ENCODE measurements around the gene FAM120A. TPM values are rescaled to one million over a fixed set of nuclear protein-coding genes. Genes with fewer than 3 reads are reported as not detected.

Gene FAM120A
- total RNA-seq, 1 experiment from 2014 or later: 162 TPM

DNA sequence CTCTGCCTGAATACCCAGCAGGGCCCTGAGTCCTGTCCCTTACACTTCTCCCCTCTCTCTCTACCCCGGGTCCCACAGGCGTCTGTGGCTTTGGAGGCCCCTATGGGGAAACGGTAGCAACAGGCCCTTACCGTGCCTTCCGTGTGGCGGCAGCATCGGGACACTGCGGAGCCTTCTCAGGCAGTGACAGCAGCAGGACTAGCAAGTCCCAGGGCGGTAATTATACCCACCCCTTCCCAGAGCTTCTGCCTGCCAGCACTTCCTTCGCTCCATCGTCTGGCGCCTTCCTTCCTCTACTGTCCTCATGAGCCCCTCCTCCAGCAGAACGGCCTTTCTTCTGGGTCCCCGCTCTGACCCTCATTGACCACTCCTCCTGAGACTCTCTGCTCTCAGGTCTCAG is 107.0 kb downstream of the FAM120A start:
- Mint-ChIP-seq H3K27me3 (ENCODE audit: insufficient read depth, unreplicated experiment) (no peaks in the 10 kb centered on the region), H3K36me3 (ENCODE audit: insufficient read depth, unreplicated experiment) (peaks cover 88% of the 10 kb centered on the region), H3K4me3 (ENCODE audit: unreplicated experiment) (no peak overlapping the region), H3K4me1 (ENCODE audit: insufficient read depth, unreplicated experiment) (no peaks in the 10 kb centered on the region), H3K9me3 (ENCODE audit: unreplicated experiment) (no peaks in the 10 kb centered on the region), H3K27ac (ENCODE audit: low read depth, unreplicated experiment) (no peak overlapping the region)
- CTCF ChIA-PET: interaction anchor here (0.6 kb wide), 1 partner anchor 263 kb away, joined by 3 read pairs; no protein-coding TSS in a partner anchor
- POLR2A ChIA-PET: no interaction called here
- TF ChIP-seq, protein P1, sequence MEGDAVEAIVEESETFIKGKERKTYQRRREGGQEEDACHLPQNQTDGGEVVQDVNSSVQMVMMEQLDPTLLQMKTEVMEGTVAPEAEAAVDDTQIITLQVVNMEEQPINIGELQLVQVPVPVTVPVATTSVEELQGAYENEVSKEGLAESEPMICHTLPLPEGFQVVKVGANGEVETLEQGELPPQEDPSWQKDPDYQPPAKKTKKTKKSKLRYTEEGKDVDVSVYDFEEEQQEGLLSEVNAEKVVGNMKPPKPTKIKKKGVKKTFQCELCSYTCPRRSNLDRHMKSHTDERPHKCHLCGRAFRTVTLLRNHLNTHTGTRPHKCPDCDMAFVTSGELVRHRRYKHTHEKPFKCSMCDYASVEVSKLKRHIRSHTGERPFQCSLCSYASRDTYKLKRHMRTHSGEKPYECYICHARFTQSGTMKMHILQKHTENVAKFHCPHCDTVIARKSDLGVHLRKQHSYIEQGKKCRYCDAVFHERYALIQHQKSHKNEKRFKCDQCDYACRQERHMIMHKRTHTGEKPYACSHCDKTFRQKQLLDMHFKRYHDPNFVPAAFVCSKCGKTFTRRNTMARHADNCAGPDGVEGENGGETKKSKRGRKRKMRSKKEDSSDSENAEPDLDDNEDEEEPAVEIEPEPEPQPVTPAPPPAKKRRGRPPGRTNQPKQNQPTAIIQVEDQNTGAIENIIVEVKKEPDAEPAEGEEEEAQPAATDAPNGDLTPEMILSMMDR (IDR thresholded peaks at IDR 0.05; ENCODE audit: unreplicated experiment): no peak
- DNase-seq (ENCODE audit: unreplicated experiment): no peak
- intact Hi-C loops (cut with micrococcal nuclease): no loop called here
- BruUV-seq (replicated peaks): no TSS peak

DNA sequence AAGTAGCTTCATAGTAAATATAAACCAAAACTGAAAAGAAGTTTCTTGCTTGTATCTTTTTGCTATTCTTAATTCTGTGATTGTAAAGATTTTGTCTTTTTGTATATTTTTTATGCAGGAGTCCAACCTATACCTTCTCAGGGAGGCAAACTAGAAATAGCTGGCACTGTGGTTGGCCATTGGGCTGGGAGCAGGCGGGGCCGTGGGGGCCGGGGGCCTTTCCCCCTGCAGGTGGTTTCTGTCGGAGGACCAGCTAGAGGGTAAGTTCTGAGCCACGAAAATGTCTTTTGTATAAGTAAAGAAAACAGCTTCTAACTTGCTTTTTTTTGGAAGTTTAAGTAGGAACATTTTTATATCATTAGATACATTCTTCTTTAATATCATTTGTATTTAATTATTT is 109.5 kb downstream of the FAM120A start:
- no peak overlapping the region for H3K4me3 Mint-ChIP-seq (ENCODE audit: unreplicated experiment)
- H3K4me1 Mint-ChIP-seq (ENCODE audit: insufficient read depth, unreplicated experiment): no peaks in the 10 kb centered on the region
- H3K9me3 Mint-ChIP-seq (ENCODE audit: unreplicated experiment): no peaks in the 10 kb centered on the region
- intact Hi-C loops (cut with micrococcal nuclease): no loop called here
- TF ChIP-seq, protein P1 (IDR thresholded peaks at IDR 0.05; ENCODE audit: unreplicated experiment): no peak
- no peak for DNase-seq (ENCODE audit: unreplicated experiment)
- H3K27ac Mint-ChIP-seq (ENCODE audit: low read depth, unreplicated experiment): no peak overlapping the region
- CTCF ChIA-PET: interaction anchor here (1.0 kb wide), 1 partner anchor 198 kb away, joined by 4 read pairs; no protein-coding TSS in a partner anchor
- no peaks in the 10 kb centered on the region for H3K27me3 Mint-ChIP-seq (ENCODE audit: insufficient read depth, unreplicated experiment)
- POLR2A ChIA-PET: interaction anchor here (1.1 kb wide), 1 partner anchor 25 kb away, joined by 4 read pairs; no protein-coding TSS in a partner anchor
- no TSS peak for BruUV-seq (replicated peaks)
- H3K36me3 Mint-ChIP-seq (ENCODE audit: insufficient read depth, unreplicated experiment): peaks cover 93% of the 10 kb centered on the region

DNA sequence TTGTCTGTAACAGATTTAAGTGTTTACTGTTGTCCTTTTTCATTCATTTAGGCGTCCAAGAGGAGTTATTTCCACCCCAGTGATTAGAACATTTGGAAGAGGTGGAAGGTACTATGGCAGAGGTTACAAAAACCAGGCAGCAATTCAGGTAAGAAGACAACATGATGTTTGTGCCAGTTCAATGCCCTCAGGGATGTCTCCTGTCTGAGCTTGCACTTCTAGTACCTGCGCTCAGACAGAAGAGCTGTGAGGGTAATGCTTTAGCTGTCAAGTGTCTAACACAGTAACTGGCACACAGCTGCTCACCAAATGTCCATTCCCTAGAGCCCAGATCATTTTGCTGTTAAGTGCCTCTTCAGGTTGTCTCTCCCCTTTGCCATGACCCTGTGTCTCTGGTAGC is 110.7 kb downstream of the FAM120A start:
- no peak overlapping the region for H3K27ac Mint-ChIP-seq (ENCODE audit: low read depth, unreplicated experiment)
- TF ChIP-seq, protein P1 (IDR thresholded peaks at IDR 0.05; ENCODE audit: unreplicated experiment): no peak
- CTCF ChIA-PET: interaction anchor here (0.6 to 1.4 kb wide), 5 partner anchors 8 to 404 kb away, joined by 3 to 5 read pairs (median 3); no protein-coding TSS in a partner anchor
- BruUV-seq (replicated peaks): no TSS peak
- no peak for DNase-seq (ENCODE audit: unreplicated experiment)
- H3K36me3 Mint-ChIP-seq (ENCODE audit: insufficient read depth, unreplicated experiment): peaks cover 82% of the 10 kb centered on the region
- POLR2A ChIA-PET: interaction anchor here (0.8 kb wide), 1 partner anchor 467 kb away, joined by 3 read pairs; no protein-coding TSS in a partner anchor
- intact Hi-C loops (cut with micrococcal nuclease): no loop called here
- H3K4me1 Mint-ChIP-seq (ENCODE audit: insufficient read depth, unreplicated experiment): no peaks in the 10 kb centered on the region
- no peaks in the 10 kb centered on the region for H3K27me3 Mint-ChIP-seq (ENCODE audit: insufficient read depth, unreplicated experiment)
- no peaks in the 10 kb centered on the region for H3K9me3 Mint-ChIP-seq (ENCODE audit: unreplicated experiment)
- H3K4me3 Mint-ChIP-seq (ENCODE audit: unreplicated experiment): no peak overlapping the region

DNA sequence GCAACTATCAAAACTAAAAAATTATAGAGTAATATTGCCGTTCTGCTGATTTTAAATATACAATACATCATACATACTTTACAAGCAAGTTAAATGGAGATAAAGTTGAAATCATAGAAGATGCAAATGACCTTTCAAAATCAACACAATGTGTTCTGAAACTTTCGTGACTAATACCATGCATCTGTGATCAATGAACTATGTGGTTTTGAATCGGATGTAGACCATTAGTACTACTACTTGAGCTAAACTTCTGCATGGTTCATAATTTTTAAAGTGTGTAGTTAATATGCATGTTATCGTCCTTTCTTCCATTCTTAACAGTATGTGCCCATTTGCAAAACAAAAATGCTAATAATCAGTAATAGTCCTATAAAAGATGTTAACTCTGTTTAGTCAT is 113.6 kb downstream of the FAM120A start:
- Mint-ChIP-seq H3K36me3 (ENCODE audit: insufficient read depth, unreplicated experiment) (peaks cover 57% of the 10 kb centered on the region), H3K4me3 (ENCODE audit: unreplicated experiment) (no peak overlapping the region), H3K4me1 (ENCODE audit: insufficient read depth, unreplicated experiment) (peaks cover 5% of the 10 kb centered on the region), H3K9me3 (ENCODE audit: unreplicated experiment) (no peaks in the 10 kb centered on the region), H3K27ac (ENCODE audit: low read depth, unreplicated experiment) (no peak overlapping the region), H3K27me3 (ENCODE audit: insufficient read depth, unreplicated experiment) (no peaks in the 10 kb centered on the region)
- DNase-seq (ENCODE audit: unreplicated experiment): no peak
- no TSS peak for BruUV-seq (replicated peaks)
- ChIA-PET POLR2A (interaction anchor here (2.3 kb wide), 1 partner anchor 113 kb away, joined by 50 read pairs; the partner anchor contains the start of genes FAM120A and FAM120AOS), CTCF (interaction anchor here (1.1 to 2.2 kb wide), 4 partner anchors 8 to 401 kb away, joined by 4 to 16 read pairs (median 10); partner anchors contain the start of gene FAM120AOS)
- TF ChIP-seq, protein P1 (IDR thresholded peaks at IDR 0.05; ENCODE audit: unreplicated experiment): no peak
- intact Hi-C loops (cut with micrococcal nuclease): no loop called here
